GM18861 (cell line): ENCODE results near the gene FAM13A.
A peak's percentile ranks its signal among the peaks of the same experiment; 100 is the strongest.
"Not testable (repeated sequence)": the region's sequence is repeated elsewhere in the genome, so short reads cannot be mapped to it uniquely, and the experiment has no call there.

Experiments used
- ATAC-seq: cut with Tn5 transposase; IDR thresholded peaks from one replicate; pipeline ENCODE4 v1.9.1; 2021; ENCODE audit not compliant: unreplicated experiment

The FAM13A gene

GRCh38 chr4:89044147-89044900 lies 12.7 kb downstream of the FAM13A start:
- ATAC-seq, result no peak

- ATAC-seq, result no peak
Observed at GRCh38 chr4:89042055-89042454, 14.9 kb downstream of the FAM13A start.

- ATAC-seq, result no peak
Observed at GRCh38 chr4:89039730-89040338, 17.2 kb downstream of the FAM13A start.

- ATAC-seq, result no peak
Observed at GRCh38 chr4:89036535-89036934, 20.4 kb downstream of the FAM13A start.

GRCh38 chr4:89031272-89031671 lies 25.7 kb downstream of the FAM13A start:
- no peak for ATAC-seq

GRCh38 chr4:89029591-89029990 lies 27.4 kb downstream of the FAM13A start:
- ATAC-seq, result no peak

GRCh38 chr4:89026542-89026941 lies 30.4 kb downstream of the FAM13A start:
- no peak for ATAC-seq

GRCh38 chr4:89024051-89024675 lies 32.8 kb downstream of the FAM13A start:
- peak; percentile 97 for ATAC-seq

- ATAC-seq, result no peak
Observed at GRCh38 chr4:89023140-89023539, 33.8 kb downstream of the FAM13A start.

GRCh38 chr4:89022426-89023128 lies 34.4 kb downstream of the FAM13A start:
- ATAC-seq, result no peak

- ATAC-seq, result no peak
Observed at GRCh38 chr4:89021684-89022083, 35.3 kb downstream of the FAM13A start.

- ATAC-seq, result no peak
Observed at GRCh38 chr4:89021062-89021461, 35.9 kb downstream of the FAM13A start.

GRCh38 chr4:89014897-89015296 lies 42.1 kb downstream of the FAM13A start:
- not testable (repeated sequence) for ATAC-seq

- ATAC-seq, result no peak
Observed at GRCh38 chr4:89009761-89010369, 47.1 kb downstream of the FAM13A start.

GRCh38 chr4:89009115-89009514 lies 47.9 kb downstream of the FAM13A start:
- peak; percentile 91 for ATAC-seq

GRCh38 chr4:89008166-89008565 lies 48.8 kb downstream of the FAM13A start:
- no peak for ATAC-seq

- ATAC-seq, result no peak
Observed at GRCh38 chr4:89007338-89007939, 49.5 kb downstream of the FAM13A start.

GRCh38 chr4:89006307-89006706 lies 50.7 kb downstream of the FAM13A start:
- ATAC-seq, result no peak

GRCh38 chr4:89005066-89005465 lies 51.9 kb downstream of the FAM13A start:
- not testable (repeated sequence) for ATAC-seq

GRCh38 chr4:89001647-89002445 lies 55.1 kb downstream of the FAM13A start:
- no peak for ATAC-seq
